ENCODE data around the gene PLA2R1.

DNA sequence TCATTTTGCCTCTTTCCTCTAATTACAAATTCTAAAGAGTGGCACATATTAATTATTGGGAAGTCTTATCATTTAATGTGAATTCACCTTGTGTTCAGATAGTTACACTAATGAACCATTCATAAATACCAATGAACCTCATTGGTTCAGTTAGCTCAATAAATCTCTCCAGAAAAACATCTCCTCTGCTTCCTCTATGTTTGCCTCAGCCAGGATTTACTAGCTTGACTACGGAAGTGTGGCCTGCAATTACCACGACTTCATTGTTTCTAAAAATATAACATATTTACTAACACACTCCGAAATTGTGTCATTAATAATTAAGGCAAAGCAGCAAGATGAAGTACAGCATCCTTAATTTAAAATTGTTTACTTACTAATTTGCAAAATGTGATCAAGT is 103.3 kb downstream of the PLA2R1 start:
- TF ChIP-seq CTCF (IDR thresholded peaks at IDR 0.05; ENCODE audit: insufficient read depth, low read length, poor library complexity, severe bottlenecking) (no peak), EZH2phosphoT487 (conservative IDR thresholded peaks at IDR 0.05; ENCODE audit: low read length) (no peak)
